NCI-H128 (cell line): ENCODE measurements around the gene ZCCHC14.
A peak's percentile ranks its signal among the peaks of the same experiment; 100 is the strongest.
"Not testable (repeated sequence)": the region's sequence is repeated elsewhere in the genome, so short reads cannot be mapped to it uniquely, and the experiment has no call there.

ENCODE experiments used
- DNase-seq: peaks from one replicate; lab custom pipeline; 2025; ENCODE audit not compliant: unreplicated experiment; lab: John Stamatoyannopoulos, UW

The ZCCHC14 gene

GRCh38 chr16:87388818-87389134 lies 104.0 kb downstream of the ZCCHC14 start:
- DNase-seq: no peak

- DNase-seq: peak; percentile 79
These were observed 104.6 kb downstream of the ZCCHC14 start for GRCh38 chr16:87387942-87388817.

- not testable (repeated sequence) for DNase-seq
These were observed 108.0 kb downstream of the ZCCHC14 start for GRCh38 chr16:87384875-87385167.

- DNase-seq: no peak
These were observed 108.5 kb downstream of the ZCCHC14 start for GRCh38 chr16:87384162-87384874.

GRCh38 chr16:87383505-87384161 lies 109.2 kb downstream of the ZCCHC14 start, which contains the start of gene FBXO31:
TSS of gene FBXO31 (minus strand) at chr16:87383776. CDS start at chr16:87383744, 32 bp downstream.
- DNase-seq: peak; percentile 29

- DNase-seq: no peak
These were observed 110.6 kb downstream of the ZCCHC14 start for GRCh38 chr16:87382023-87382785.

GRCh38 chr16:87380881-87381280 lies 111.9 kb downstream of the ZCCHC14 start:
- no peak for DNase-seq

GRCh38 chr16:87380403-87380802 lies 112.4 kb downstream of the ZCCHC14 start:
- DNase-seq: no peak

- DNase-seq: not testable (repeated sequence)
These were observed 113.5 kb downstream of the ZCCHC14 start for GRCh38 chr16:87379312-87379752.

GRCh38 chr16:87376660-87377059 lies 116.2 kb downstream of the ZCCHC14 start:
- no peak for DNase-seq

GRCh38 chr16:87375426-87376135 lies 117.2 kb downstream of the ZCCHC14 start:
- no peak for DNase-seq

GRCh38 chr16:87374313-87374712 lies 118.5 kb downstream of the ZCCHC14 start:
- DNase-seq: no peak

GRCh38 chr16:87372305-87372704 lies 120.5 kb downstream of the ZCCHC14 start:
- DNase-seq: no peak

GRCh38 chr16:87371261-87371866 lies 121.5 kb downstream of the ZCCHC14 start:
- DNase-seq: no peak

- DNase-seq: no peak
These were observed 122.8 kb downstream of the ZCCHC14 start for GRCh38 chr16:87369796-87370719.

GRCh38 chr16:87369117-87369765 lies 123.6 kb downstream of the ZCCHC14 start:
- no peak for DNase-seq

GRCh38 chr16:87368029-87368770 lies 124.6 kb downstream of the ZCCHC14 start:
- DNase-seq: no peak

GRCh38 chr16:87367529-87367928 lies 125.3 kb downstream of the ZCCHC14 start:
- no peak for DNase-seq
